HG03565 (cell line): ENCODE measurements around the gene IGLL1.
"Not testable (repeated sequence)": the region's sequence is repeated elsewhere in the genome, so short reads cannot be mapped to it uniquely, and the experiment has no call there.

ENCODE experiments used
- ATAC-seq: cut with Tn5 transposase; IDR thresholded peaks from one replicate; pipeline ENCODE4 v1.9.1; 2021; ENCODE audit warnings: mild to moderate bottlenecking, moderate library complexity; ENCODE audit not compliant: unreplicated experiment

Gene IGLL1

DNA sequence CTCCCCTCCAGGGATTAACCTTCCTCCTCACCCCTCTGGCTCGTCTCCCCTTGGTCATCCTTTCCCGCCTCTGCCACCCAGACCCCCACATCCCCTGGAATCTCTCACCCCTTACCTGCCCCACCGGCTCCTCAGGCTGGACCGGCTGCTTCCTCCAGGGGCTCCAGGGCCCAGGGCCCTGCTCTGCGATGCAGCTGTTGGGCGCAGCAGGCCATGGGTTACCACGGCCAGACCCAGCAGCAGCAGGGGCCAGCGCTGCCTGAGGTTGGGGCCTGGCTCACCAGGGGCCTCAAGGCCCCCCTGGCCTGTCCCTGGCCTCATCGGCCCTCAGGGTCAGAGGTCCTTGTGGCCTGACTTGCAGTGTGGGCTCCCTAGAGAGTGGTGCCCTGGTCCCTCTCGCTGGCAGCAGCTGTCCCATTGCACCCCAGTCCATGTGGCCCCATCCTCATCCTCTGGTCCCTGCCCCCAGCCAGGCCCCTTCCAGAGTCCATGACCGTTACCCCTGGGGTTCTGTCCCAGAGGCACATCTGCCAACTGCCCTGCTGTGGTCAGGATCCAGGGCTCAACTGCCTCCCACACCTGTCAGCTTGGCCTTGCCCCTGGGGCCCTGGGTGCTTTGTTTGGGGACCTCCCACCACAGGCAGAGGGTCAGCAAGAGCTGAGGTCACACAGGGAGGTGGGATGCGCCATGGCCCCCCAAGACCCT lies at the start of gene IGLL1:
Gene IGLL1, minus strand, starts transcription at position 421 of the 706 bp plus-strand sequence. Its CDS starts 100 bp downstream, at position 321.
- ATAC-seq = no peak

DNA sequence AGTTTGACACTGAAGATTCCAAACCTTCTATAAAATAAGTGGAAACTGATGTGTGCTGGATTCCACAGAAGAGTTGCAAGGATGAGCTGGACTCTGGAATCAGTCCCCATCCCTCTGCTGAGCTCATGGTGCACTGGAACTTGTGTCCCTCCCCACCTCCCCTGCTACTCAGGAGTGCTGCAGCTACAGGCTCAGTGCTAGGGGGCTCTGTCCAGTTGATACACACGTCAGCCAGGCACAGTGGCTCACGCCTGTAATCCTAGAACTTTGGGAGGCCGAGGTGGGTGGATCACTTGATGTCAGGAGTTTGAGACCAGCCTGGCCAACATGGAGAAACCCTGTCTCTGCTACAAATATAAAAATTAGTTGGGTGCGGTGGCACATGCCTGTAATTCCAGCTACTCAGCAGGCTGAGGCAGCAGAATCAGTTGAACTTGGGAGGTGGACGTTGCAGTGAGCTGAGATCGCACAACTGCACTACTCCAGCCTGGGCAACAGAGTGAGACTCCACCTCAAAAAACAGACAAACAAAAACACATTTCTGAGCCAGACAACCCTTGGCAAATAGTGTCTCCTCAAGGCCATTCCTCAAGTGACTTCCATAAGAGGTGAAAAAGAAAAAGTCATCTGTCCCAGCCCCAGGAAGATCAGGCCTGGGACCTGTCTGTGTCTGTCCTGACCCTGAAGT lies 48.1 kb upstream of the IGLL1 start:
- ATAC-seq = not testable (repeated sequence)

DNA sequence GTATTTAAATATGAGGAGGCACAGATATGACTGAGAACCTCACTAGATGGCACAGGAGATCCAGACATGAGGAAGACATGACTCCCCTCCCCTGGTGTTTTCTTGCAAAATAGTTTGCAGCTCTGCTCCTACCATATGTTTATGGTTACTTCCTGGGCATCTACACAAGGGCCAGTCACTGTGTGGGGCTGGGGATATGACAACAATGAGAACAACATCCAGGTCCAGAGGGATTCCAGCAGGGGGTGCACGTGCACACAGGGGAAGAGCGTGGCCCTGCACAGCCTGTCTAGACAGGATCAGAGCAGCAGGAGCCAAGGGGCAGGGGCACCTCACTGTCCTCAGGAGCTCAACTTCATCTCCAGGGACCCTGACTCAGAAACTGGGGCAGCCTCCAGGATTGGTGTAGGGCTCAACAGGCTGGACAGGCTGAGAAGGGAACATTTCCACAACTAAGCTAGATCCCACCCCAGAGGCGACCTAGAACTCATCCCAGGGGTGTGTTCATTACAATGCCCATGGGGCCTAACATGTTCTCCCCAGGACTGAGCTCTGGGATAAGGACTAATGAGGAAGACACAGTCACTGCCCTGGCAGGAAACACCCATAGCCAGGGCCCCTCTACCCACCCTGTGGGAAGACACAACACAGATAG lies 47.4 kb upstream of the IGLL1 start:
- not testable (repeated sequence) for ATAC-seq

- ATAC-seq = no peak
Observed at GRCh38 chr22:23626286-23626975, 46.3 kb upstream of the IGLL1 start.

DNA sequence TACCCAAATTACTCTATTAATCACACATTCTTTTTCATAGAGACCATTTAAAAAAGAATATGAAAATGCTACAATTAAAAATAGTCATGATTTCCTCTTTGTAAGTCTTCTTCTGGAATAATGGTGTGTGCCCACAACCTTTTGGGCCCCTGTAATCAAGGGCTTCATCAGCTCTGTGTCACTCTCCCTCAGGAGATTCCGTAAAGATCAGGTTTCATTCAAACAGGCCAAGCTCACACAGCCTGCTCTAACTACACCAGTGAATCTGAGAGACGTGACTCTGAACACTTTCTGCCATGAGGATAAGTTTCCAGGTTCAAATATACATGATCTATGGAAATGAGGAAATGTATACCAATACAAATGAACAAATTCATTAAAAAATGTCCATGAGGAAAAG lies 42.5 kb upstream of the IGLL1 start:
- no peak for ATAC-seq

GRCh38 chr22:23621916-23622315 lies 41.8 kb upstream of the IGLL1 start:
- ATAC-seq = not testable (repeated sequence)

GRCh38 chr22:23621082-23621780 lies 41.1 kb upstream of the IGLL1 start:
- ATAC-seq = no peak

DNA sequence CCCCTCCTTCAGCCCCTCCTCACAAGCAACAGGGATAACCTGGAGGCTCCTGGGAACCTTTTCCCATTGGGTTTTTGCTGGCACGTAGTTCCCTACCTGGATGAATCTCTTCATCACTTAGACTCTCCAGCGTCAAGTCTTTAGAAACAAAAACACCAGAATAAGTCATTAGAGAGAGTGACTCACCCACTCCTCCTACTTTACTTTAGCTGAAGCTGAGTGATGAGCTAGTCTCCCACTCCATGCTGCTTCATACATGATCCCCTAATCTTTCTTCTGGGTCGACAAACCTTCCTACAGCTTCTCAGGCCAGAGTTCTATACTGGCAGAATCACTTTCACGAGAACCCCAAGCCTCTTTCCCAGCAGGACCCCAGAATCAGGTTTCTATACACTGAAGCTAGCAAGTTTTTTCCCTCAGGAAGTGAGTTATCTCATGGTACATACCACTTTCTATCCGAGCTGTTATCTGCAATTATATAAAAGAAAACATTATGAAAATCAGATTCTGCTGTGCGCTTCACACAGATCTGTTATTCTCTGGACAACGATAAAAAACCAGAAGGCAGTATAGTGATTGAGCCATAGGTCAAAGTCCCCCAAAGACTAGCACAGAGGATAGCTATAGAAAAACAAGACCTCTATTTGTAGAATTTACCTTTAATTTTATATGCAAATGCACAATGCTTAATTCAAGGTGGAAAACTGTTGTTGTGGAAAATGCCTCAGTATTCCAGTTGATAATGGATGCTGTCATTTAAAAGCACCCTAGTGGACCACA lies 33.3 kb upstream of the IGLL1 start:
- ATAC-seq = no peak

DNA sequence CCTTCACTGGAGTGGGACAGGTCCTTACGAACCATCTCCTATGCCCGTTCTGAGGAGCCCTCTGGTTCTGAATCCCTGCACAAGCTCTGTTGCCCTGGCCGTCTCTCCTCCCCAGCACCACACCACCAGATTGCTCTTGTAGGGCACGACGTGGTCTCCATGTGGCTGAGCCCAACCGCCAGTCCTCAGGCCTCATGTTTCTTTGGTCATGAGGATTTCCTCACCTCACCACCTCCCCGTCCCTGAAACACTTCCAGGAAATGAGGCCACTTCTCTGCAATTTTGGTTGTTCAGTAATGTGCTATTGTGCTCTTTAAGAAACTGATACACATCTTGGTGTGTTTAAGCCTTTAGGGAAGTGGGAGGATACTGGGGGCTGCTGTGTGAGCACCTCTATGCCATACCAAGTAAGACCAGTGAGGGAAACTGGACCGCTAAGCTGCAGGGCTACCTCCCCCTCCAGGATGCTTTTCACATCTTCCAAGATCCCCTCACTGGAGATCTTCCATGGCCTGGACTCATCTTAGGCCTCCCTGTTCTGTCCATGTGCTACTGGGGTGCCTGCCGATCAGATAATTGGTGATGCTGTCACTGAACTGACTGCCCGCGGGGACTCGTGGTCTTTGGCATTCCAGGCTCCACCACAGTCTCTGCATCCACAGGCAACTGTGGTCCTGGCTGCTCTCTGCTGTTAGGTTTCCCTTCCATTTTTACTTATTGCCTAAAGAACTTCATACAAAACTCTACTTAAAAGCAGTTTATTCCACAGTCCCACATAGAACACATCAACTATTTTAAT lies 30.1 kb upstream of the IGLL1 start:
- no peak for ATAC-seq

DNA sequence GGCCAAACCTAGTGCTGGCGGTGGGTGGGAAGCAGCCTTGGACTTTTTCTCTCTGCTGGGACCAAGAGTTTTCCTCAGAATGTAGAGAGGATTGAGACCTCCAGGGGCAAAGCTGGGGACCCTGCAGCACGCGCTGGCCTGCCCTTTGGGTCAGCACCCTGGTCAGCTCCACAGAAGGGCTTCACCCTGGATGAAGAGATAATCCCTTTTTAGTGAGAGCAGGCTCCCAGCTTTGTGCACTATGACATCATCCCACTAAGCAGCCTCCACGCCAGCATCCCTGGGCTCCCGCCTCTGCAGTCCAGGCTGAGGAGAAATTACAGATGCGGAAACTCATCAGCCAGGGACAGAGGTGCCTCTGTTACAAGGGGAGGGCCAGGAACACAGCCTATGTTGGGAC lies 28.5 kb upstream of the IGLL1 start:
- ATAC-seq = no peak

- ATAC-seq = no peak
Observed at GRCh38 chr22:23606204-23607131, 26.4 kb upstream of the IGLL1 start.

- ATAC-seq = no peak
Observed at GRCh38 chr22:23604939-23605712, 25.0 kb upstream of the IGLL1 start.

DNA sequence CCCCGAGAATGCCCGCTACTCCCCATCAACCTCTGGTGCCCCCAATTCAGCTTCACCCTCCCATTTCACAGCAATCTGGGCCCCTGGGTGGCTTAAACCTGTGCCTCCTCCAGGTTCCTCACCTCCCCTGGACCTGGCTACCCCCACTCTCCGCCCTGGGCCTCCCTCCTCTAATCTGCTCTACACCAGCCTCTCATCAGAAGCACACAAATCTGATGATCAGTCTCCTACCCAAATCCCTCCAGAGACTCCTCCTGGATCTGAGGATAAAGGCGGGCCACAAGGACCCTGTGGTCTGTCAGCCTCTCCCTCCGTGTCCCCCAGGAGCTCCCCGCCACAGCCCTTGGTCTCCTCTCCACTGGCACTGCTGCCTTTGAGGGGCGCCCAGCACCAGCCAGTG lies 23.2 kb upstream of the IGLL1 start:
- ATAC-seq = no peak

- ATAC-seq = no peak
Observed at GRCh38 chr22:23598805-23599518, 18.9 kb upstream of the IGLL1 start.

- not testable (repeated sequence) for ATAC-seq
Observed at GRCh38 chr22:23597576-23598268, 17.6 kb upstream of the IGLL1 start.

GRCh38 chr22:23595904-23596303 lies 15.8 kb upstream of the IGLL1 start:
- not testable (repeated sequence) for ATAC-seq
